ENCODE data around the gene MED16.

- TF ChIP-seq CTCF (IDR thresholded peaks at IDR 0.05), result no peak
- no peak for TF ChIP-seq POLR2AphosphoS5 (IDR thresholded peaks at IDR 0.05)
- no peak for TF ChIP-seq EP300 (IDR thresholded peaks at IDR 0.05)
Measured at GRCh38 chr19:853014-853585, 39.9 kb downstream of the MED16 start.
